Measurements from ENCODE around the gene NCR2.

The NCR2 gene

DNA sequence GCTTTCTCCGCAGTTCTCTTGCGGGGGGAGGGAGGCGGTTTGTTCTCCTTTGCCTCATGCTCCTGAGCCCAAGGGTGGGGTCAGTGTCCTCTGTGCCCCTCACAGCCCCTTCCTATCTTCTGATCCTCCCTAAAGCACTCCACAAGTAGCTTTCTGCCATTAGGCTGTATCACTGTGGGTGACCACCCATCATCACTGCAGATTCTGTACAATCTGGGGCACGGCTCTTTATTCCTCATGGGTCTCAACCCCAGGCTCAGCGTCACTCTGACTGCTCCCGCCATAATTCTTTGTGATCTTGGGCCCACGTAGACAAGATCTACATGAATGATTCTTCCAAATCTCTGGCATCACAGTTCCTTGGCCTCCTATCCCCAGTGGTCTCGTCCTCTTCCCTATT lies 10.5 kb downstream of the NCR2 start:
- TF ChIP-seq, protein P1, sequence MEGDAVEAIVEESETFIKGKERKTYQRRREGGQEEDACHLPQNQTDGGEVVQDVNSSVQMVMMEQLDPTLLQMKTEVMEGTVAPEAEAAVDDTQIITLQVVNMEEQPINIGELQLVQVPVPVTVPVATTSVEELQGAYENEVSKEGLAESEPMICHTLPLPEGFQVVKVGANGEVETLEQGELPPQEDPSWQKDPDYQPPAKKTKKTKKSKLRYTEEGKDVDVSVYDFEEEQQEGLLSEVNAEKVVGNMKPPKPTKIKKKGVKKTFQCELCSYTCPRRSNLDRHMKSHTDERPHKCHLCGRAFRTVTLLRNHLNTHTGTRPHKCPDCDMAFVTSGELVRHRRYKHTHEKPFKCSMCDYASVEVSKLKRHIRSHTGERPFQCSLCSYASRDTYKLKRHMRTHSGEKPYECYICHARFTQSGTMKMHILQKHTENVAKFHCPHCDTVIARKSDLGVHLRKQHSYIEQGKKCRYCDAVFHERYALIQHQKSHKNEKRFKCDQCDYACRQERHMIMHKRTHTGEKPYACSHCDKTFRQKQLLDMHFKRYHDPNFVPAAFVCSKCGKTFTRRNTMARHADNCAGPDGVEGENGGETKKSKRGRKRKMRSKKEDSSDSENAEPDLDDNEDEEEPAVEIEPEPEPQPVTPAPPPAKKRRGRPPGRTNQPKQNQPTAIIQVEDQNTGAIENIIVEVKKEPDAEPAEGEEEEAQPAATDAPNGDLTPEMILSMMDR (IDR thresholded peaks at IDR 0.05; ENCODE audit: insufficient read depth, missing control alignments): no peak
- DNase-seq (ENCODE audit: insufficient read length, low spot score): no peak
- no peak for FAIRE-seq

DNA sequence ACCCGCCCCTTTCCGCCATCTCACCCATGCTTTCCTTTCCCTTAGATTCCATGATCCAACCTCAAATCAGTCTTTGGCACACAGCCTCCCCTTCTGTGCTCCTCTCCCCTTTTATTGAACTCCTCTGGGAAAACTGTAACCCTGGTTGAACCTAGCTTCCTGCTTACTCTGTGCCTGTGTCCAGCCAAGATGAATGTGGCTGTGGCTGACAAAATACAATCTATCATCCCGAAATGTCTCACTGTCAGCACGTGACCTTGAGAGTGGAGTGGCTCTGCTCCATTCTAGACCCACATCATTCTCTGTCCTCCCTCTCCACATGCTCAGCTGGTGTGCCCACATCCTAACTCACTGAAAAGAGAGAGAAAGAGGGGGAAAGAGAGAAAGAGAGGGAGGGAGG lies 11.0 kb downstream of the NCR2 start:
- FAIRE-seq (no peak), DNase-seq (ENCODE audit: insufficient read length, low spot score) (no peak)
- TF ChIP-seq, protein P1 (IDR thresholded peaks at IDR 0.05; ENCODE audit: insufficient read depth, missing control alignments): no peak

DNA sequence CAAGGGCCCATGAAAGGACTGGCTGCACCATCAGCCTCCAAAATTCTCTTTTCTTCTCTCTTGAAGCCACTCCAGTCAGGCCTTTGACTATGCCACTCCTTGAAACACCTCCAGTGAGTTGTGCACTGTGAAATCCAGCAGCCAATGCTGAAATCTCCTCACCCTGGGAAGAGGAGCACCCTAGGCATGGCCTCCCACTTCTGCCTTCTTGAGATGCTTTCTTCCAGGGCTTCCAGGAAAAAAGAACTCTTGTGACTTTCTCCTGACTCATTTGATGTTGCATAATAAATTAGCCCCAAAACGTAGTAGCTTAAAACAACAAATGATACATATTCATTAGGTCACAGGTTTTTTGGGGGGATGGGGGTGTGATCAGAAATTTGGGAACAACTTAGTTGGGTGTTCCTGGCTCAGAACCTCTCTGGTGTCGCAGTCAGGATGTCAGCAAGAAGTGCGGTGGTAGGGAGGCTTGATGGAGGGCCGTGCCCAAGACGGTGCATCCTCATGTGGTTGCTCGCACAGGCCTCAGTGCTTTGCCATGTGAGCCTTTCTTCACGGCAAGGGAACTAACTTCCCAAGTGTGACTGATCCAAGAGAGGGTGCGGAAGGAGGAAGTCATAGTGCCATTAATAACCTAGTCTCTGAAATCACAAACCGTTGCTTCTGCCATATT lies 12.1 kb downstream of the NCR2 start:
- no peak for DNase-seq (ENCODE audit: insufficient read length, low spot score)
- TF ChIP-seq, protein P1 (IDR thresholded peaks at IDR 0.05; ENCODE audit: insufficient read depth, missing control alignments): no peak
- no peak for FAIRE-seq

DNA sequence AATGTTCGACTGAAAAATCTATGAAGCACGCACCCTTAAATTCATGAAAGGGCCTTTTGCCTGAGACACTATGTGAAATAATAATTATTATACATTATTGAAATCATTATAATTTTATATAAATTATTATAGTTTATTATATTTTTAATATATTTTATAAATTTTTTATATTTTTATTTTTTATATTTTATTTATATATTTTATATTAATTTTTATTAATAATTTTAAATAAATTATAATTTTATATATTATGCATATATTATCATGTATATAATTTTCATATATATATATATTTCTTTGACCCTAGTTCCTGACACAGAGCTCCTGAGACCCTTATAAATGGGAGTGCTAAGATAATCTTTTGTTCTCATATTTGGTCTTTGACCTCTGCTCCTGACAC lies 13.5 kb downstream of the NCR2 start:
- FAIRE-seq (no peak), DNase-seq (ENCODE audit: insufficient read length, low spot score) (no peak)
- TF ChIP-seq, protein P1 (IDR thresholded peaks at IDR 0.05; ENCODE audit: insufficient read depth, missing control alignments): no peak

DNA sequence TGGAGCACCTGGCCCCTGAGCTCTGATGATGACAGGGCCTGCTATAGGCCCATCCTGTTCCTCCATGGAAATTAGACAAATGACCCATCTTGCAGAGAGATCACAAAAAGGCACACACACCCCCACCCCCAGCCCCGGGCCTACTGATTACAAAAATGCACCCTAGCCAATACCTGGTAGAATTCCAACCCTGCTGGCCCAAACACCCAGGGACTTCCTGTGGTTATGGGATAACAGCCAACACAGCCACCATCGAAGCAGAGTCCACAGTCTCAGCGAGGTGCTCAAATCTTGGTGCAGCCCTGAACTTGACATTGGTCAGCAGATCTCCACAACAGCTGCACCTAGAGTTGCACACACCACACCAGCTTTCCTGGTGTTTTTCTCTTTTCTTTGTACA lies 17.0 kb downstream of the NCR2 start:
- TF ChIP-seq, protein P1 (IDR thresholded peaks at IDR 0.05; ENCODE audit: insufficient read depth, missing control alignments): no peak
- no peak for FAIRE-seq
- no peak for DNase-seq (ENCODE audit: insufficient read length, low spot score)

DNA sequence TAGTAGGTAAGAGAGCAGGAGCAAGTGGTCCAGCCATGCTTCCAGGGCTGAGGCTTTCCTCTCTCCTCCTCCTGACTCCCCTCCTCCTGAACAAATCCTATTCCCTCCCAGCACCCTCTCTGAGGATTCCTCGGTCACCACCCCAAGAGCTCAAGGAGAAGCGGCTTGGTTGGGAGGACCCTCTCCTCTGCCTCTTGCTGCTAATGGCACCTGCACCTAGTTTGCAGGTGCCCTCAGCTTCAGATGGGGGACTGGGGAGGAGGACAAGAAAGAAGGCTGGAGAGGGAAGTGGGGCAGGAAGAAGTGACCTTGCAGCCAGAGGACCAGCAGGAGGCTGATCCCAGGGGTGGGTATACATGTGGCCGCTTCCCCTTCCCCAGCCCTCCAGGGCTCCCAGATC lies 17.5 kb downstream of the NCR2 start:
- TF ChIP-seq, protein P1 (IDR thresholded peaks at IDR 0.05; ENCODE audit: insufficient read depth, missing control alignments): no peak
- FAIRE-seq (no peak), DNase-seq (ENCODE audit: insufficient read length, low spot score) (no peak)

DNA sequence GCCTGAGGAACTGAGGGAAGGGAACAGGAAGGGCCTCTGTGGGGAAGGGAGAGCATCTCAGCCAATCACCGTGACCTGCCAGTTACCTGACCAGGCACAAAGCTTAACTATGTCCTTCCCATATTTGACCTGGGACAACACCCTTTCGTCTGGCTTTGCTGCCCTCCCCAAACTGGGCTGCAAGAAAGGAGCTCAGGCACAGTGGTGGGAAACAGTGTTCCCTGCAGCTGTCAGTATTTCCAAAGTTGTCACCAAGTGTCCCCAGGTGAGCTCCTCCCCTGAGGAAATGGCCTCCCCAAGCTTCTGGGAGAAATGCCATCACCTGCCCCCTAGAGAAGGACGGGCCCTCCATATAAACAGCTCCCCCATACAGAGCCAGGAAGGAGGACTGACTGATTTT lies 17.9 kb downstream of the NCR2 start:
- DNase-seq (ENCODE audit: insufficient read length, low spot score): no peak
- no peak for FAIRE-seq
- TF ChIP-seq, protein P1 (IDR thresholded peaks at IDR 0.05; ENCODE audit: insufficient read depth, missing control alignments): no peak
